ENCODE data around the gene CELF2. TPM values are rescaled to one million over a fixed set of nuclear protein-coding genes. Genes with fewer than 3 reads are reported as not detected.

The CELF2 gene
- total RNA-seq, 1 experiment from 2014 or later, result 0.76 TPM

DNA sequence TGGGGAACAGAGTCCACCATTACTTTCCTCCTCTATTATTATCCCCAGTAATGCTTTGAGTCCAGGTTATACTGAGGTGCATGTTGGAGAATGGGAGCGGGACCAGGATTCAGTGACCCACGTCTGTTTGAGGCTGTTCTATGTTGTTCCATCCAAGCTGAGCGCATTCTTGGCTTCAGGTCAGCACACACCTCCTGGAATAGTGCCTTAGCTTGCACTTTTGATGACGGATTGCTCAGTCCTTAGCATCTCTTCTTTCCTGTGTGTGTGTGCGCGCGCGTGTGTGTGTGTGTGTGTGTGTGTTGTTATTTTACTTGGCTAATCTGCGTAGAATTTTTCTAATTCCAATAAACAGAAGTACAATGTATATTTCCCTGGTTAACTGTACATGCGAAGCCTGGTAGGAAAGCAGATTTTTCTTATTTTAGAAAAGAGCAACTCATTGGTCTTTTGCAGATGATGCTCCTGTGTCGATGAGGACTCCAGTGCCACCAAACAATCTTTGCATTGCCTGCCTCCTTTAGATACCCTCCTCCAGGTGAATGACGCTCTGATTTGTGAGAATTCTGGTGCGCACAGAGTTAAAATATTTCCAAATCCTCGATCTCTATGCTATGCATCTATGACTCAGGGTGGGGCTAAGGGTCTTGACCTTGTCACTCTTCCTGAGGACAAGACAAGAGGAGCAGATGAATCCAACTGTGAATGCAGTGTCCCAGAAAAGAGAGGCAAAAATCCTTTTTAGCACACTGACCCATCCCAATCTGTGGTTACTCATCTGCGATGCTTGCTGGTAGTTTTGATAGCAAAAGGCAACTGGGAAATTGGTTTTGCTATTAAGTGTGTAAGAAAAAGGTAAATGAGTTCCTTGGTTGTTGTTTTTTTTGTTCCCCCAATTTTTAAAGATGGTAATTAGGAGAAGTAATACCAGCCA is 13.3 kb upstream of the CELF2 start:
- no peak for DNase-seq (ENCODE audit: low read depth)

DNA sequence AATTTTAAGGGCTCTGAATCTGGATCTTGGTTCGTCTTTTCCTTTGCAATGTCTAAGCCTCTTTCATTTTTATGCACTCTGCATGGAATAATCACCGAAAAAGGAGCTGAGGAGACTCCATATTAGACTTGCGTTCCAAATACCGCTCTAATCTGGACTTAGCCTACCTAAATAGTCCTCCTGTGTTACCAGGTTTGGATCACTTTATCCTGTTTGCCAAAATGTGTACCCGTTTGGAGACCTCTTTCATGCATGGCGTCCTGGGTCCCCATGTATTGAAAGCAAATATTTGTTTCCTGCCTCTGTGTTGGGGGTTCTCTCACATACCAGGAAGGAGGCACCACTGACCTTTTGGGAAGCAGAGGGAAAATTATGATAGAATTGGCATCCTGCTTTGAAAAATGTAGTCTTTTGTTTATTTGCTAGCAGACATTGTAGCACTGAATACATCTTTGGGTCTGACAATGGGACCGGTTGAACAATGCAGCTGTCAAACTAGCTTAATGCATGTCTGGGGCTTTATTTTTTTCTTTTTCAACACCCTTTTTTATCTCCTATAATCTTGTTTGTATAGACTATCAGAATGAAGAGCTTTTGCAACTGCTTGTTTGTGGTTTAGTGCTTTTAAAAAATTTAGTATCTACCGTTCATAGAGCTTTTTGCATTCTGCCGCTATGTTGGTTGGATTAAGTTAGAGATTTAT is 11.8 kb upstream of the CELF2 start:
- DNase-seq (ENCODE audit: low read depth), result no peak

DNA sequence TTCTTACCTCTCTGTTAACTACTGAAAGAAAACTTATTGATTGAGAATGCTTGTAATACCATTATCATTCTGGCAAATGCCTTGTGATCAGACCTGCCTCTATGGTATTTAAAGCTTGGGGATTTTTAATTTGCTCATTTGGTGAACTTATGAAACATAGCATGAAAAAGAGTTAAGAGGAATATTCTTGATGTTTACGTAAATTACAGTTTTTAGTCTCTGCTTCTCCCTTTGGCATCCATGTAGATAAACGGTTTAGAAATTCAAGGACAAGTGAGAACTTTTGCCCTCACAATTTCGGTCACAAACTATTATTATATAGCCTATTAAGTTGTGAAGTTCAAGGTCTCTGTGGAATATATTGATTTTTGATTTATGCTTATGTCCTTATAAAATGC is 11.2 kb upstream of the CELF2 start:
- no peak for DNase-seq (ENCODE audit: low read depth)

DNA sequence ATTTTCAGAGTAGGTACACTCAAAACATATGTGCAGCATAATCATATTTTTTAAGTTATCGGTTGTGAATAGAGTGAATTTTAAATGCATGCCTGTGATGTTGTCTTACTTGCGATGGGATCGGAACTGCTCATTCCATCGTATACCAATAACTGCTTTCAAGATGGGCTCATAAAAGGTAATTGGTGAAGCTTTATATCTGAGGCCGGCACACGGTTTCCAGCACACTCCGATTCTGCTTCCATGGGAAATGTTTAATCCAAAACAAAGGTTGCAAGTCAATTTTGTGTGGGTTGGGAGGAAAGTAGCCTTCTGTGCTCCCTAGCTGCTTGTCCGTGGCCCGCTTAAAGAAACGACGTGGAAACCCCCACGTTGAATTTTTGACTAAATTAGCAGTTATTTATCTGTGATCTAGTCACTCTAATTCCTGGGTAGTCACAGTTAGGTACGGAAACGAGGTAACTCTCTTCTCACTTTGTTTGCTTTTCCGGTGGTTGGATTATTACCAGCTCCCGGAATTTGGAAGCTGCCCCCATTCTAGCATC is 10.1 kb upstream of the CELF2 start:
- no peak for DNase-seq (ENCODE audit: low read depth)

GRCh38 chr10:11009471-11010308 is 8.0 kb upstream of the CELF2 start:
- DNase-seq (ENCODE audit: low read depth), result peak; percentile 0

DNA sequence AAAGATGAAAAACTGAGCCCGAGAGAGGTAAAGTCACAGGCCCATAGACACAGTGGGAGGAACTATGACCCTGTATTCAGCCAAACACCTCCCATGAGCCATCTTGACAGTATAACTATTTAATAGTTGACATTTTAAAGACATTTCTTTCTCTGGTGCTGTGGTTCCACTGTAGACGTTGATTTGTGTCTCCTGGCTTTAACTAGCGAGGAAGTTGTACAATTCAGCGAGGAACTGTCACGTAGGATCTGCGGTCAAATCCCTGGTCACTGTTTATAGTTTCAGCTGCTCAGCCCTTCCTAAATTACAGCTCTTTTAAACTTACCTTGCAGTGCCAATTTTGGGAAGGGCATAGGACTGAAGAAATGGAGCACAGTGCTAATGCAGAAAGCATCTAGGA is 7.1 kb upstream of the CELF2 start:
- DNase-seq (ENCODE audit: low read depth), result no peak

GRCh38 chr10:11011436-11011835 is 6.2 kb upstream of the CELF2 start:
- DNase-seq (ENCODE audit: low read depth), result no peak

DNA sequence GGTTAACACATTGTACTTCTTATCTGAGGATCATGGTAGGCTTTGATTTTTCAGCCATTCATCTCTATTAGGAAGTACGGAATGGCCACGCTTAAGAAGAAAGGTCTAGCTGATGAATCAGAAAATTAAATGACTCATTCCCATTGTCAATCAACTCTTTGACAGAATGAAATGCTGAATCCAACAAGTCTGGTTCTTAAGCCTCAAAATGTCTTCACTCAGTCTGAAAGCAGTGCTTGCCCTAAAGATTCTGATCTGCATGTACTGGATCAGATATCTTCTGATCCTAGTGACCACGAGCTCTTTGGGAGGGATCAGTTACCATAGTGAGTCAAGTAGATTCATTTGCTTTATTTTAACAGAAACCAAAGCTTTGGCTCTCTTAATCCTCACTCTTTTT is 5.7 kb upstream of the CELF2 start:
- DNase-seq (ENCODE audit: low read depth), result no peak

DNA sequence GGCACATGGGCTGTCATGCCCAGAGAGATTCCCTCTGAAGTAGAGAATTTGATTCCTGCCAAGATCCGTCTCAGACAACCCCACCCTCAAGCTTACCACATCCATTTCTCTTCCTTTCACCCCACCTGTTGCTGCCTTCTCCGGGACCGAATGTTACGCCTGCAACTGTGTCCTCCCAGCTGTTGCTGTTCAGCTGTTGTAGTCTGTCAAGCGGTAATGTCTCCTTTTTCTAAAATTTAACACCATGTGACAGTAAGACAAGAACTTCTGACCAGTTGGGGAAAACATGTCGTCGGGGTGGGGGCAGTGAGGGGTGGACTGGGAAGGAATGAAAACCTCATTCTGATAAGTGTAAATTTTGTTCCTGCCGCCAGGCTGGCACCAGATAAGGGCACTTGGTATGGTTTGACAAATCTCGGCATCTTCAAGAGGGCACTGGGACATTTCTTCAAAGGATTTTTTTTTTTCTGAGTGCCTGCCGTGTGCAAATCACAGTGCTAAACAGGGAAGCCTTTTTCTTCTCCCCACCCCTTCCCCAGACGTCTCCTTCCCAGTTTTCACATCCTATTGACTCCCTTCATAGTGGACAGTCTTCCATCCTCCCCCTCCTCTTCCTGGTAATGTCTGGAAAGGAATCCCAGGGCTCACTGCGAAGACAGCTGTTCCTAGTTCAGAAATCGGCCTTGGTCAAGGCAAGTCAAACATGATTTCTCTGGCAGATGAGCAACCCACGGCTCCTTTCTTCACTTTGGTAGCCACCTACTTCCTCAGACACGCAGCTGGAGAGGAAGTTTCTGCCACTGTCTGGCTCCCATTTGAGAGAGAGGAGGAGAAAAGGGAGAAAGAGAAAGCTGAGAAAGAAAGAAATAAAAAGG is 5.0 kb upstream of the CELF2 start:
- no peak for DNase-seq (ENCODE audit: low read depth)

DNA sequence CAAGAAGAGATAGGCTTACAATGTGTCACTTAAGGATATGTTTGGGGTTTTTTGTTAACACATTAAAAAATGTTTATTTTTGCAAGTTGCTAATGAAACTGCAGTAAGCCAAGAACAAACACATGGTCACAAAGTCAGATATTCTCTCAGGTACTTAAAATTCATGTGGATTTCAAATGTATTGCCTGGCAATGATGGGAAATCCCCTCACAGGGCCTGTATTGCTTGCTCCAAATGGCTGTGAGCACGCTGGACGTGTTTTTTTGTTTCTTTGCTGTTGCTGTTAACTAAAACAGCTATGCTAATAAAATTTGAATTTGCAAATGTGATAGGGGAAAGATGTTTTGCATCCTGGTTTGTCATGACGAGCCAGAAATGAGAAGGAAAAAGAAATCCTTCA is 3.8 kb upstream of the CELF2 start:
- DNase-seq (ENCODE audit: low read depth), result no peak

DNA sequence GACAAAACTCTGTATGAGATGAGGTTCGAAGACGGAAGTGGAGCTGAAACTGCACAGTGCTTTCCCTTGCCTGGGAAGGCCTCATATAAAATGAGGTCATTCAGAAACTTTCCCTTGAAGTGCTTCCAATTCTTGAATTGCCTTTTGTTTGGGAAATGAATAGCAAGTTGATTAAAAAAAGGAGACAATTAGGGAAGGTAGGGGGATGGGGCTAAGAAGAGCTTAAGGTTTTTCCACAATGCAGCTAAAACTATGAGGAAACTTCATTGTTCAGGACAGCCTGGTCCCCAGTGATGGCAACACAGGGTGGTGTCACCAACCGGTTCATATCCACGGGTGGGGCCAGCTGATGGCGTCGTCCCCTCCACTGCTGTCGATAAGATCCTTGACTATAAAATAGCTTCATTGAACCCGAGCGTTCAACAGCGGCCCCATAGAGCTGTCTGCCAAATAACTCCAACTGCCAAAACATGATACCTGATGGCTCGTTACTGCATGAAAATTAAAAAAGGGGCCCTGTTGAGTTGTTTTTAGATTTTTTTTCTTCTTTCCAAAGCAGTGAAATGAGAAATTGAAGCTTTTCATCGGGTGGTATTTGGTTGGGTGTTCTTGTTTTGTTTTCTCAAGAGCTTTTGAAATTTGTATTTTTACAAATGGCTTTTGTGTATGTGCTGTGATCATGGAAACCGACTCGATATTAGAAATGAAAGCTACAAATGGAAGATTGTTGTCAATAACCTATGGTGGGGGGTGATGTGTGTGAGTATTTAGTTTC is 2.8 kb upstream of the CELF2 start:
- DNase-seq (ENCODE audit: low read depth), result no peak

- no peak for DNase-seq (ENCODE audit: low read depth)
Measured at GRCh38 chr10:11015446-11015934, 2.2 kb upstream of the CELF2 start.

- no peak for DNase-seq (ENCODE audit: low read depth)
Measured at GRCh38 chr10:11017000-11017569, 587 bp upstream of the CELF2 start.

GRCh38 chr10:11018432-11018841 is 765 bp downstream of the CELF2 start:
- DNase-seq (ENCODE audit: low read depth), result no peak

- no peak for DNase-seq (ENCODE audit: low read depth)
Measured at GRCh38 chr10:11018855-11019631, 1.4 kb downstream of the CELF2 start.

DNA sequence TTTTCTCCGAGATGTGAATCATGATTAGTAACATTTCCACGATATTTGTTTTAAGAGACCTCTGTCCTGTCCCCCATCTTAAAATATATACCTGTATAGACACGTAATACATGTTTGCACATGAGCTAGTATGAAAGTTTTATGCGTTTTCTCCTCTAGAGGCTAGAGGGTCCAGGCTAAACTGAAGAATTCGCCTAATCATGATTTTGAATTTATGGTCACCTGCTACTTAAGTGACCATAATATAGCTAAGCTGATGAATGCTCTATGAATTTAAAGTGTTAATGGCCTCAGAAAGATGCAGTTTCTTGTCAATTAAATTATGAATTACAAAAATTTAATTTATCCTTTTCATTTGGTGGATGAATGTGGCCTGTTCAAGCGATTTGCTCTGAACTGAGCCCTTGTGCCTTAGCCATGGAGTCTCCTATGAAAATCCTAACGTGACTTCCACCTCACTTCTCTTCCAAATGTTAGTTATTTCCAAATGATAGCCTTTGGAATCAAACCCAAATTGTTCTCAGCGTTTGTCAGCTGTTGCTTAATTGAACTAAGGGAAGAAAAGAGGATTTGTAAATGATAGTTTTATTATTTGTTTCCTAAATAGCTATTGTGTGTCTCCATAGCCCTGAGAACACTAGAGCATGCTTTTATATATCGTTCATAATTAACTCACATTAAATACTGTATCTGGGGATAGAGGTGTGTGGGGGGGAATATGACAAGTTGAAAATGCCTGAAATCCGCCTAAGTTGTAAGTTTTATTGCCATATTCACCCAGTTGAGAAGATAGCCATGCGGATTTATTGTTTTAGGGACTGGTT is 2.3 kb downstream of the CELF2 start:
- no peak for DNase-seq (ENCODE audit: low read depth)

- no peak for DNase-seq (ENCODE audit: low read depth)
Measured at GRCh38 chr10:11020548-11020942, 2.9 kb downstream of the CELF2 start.

DNA sequence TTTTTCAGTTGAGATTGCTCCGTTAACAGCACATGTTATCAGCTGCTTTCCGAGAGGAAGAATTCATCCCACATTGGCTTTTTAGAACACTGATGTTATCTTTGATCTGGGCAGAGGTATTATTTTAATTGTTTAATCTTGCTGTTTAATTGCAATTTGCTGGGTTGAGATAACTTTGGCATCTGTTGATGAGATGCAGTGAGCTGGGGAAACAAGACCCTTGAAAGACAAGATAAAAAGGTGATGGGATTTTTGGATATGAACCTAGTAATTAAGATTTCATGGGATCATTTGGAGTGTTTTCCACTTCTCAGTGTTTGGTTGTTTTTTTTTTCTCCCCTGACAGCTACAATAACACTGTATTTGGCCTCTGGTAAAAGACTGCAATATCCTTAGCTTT is 4.5 kb downstream of the CELF2 start:
- no peak for DNase-seq (ENCODE audit: low read depth)
